ENCODE data around the gene SH2D3C. TPM values are rescaled to one million over a fixed set of nuclear protein-coding genes. Genes with fewer than 3 reads are reported as not detected.

Gene SH2D3C
- total and polyA plus RNA-seq, 2 of the 8 experiments (the other 6 are each of a cell fraction or from before 2014, with no cell fraction given): 6.4 to 8.1 TPM

DNA sequence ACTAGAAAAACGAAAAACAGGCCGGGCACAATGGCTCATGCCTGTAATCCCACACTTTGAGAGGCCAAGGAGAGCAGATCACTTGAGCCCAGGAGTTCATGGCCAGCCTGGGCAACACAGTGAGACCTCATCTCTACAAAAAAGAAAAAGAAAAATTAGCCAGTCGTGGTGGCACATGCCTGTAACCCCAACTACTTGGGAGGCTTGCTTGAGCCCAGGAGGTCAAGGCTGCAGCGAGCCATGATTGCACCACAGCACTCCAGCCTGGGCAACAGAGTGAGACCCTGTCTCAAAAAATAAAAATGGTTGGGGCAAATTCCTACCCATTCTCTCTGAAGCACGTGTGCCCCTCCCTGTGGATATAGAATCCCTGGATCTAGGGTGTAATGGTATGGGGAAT is 80.1 kb downstream of the SH2D3C start (continued):
- TF ChIP-seq SP1 (IDR thresholded peaks at IDR 0.05; ENCODE audit: low read depth, low read length) (no peak), ZNF274 (IDR thresholded peaks at IDR 0.05; ENCODE audit: borderline replicate concordance, extremely low read depth, low read length) (no peak), TBP (IDR thresholded peaks at IDR 0.05; ENCODE audit: low read depth, low read length) (no peak), CTCF (IDR thresholded peaks at IDR 0.05; ENCODE audit: control extremely low read depth in 1 of 3, insufficient read depth in 1 of 3, low read depth in 1 of 3, low read length in 3 of 3) (no peak), CHD1 (IDR thresholded peaks at IDR 0.05; ENCODE audit: low read depth, low read length) (no peak)
